HG03439 (cell line): ENCODE measurements around the gene RGS21.

Experiments used
- ATAC-seq: cut with Tn5 transposase; IDR thresholded peaks from one replicate; pipeline ENCODE4 v1.9.1; 2021; ENCODE audit warnings: mild to moderate bottlenecking, moderate library complexity; ENCODE audit not compliant: unreplicated experiment

Gene RGS21

DNA sequence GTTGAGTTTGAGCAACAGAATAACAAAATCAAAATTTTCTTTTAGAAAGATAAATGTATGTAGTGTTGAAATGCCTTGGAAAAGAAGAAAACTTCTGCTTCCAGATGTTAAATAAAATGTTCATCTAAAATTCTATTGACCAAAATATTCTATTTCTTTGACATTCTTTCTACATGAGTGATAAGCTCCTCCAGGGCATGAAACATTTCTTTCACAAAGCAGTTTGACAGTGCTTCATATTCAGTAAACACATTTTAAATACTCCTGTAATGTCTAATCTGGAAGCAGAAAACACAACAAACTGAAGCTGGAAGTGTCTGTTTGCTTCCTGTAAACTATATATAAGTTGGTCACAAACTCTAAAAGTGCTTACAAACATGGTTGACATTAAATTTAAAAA, 61.5 kb downstream of the RGS21 start:
- no peak for ATAC-seq

DNA sequence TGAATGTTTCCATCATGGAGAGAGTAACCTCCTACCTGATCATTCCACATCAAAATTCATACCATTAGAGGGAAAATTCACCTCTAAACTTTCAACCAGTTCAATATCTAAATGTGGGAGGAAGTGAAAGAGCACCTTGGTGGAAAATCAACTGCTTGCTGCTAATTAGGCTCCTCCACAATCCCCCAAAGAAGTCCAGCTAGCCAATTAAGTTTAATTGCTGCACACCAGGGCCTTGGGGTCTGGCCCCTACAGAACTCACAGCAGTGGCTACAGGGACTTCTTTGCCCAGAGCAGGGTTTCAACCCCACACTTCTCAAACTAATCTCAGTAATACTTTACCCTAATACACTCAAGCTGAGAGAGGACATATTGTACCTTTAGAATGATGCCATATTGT, 62.1 kb downstream of the RGS21 start:
- no peak for ATAC-seq

DNA sequence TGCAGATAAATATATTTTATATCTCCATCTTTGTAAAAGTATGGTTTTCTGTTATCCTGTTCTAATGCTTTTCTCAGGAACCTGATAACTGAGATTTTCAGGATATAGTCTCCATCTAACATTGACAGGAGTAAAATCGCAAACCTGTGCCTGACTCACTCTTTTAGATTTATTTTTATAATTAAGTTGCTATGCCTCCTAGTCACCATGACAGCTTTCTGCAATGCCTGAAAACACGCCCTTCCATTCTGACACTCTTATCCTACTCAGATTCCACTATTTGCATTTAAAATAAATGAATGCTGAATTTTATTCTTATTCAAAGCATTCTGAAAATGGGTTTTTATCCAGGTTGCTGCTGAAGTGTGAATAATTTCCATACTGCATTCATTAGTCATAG, 62.8 kb downstream of the RGS21 start:
- ATAC-seq = no peak

DNA sequence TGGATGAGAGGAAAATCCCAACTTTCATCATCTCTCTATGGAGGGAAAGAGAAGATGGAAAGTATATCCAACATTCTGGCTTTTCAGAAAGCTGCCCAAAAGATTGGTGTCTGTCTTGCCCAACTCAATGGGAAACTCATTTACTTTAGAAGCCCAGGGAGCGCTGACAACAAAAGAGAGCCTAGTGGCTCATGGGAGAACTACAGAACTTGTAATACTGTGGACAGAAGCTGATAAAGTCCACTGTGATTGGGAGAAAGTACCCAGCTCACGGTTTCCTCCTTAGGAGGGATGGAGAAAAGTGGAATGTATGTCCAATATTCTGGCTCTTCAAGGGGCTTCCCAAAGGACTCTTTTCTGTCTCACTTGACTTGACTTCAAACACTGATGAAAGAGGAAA, 66.0 kb downstream of the RGS21 start:
- ATAC-seq = no peak

DNA sequence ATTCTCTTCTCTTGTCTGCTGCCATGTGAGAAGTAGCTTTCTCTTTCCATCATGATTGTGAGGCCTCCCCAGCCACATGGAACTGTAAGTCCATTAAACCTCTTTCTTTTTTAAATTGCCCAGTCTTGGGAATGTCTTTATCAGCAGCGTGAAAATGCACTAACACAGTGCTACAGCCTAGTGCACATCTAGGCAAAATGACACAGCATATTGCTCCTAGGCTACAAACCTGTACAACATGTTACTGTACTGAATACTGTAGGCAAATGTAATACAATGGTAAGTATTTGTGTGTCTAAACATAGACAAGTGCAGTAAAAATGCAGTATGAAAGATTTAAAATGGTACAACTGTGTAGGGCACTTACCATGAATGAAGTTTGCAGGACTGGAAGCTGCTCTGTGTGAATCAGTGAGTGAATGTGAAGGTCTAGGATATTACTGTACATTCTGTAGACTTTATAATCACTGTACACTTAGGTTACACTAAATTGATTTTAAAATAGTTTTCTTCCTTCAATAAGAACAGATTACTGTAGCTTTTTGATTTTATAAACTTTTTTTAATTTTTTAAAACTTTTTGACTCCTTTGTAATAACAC, 69.4 kb downstream of the RGS21 start:
- ATAC-seq = no peak

DNA sequence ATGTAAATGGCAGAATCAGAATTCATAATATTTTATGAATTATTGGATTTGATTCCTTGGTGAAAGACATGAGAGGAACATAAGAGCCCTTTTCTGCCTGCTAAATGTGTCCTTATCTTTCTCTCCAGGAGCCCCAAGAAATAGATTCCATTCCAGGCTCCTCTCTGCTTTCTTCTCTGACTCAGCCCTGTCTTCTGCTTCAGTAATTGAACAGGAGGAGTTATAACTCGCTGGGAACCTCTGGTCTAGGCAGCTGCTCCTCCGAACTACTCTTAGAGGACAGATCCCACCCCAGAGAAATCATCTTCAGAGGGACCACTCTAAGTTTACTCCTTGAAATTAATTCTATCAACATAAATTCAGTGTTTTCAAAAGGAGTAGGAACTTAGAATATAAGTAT, 78.4 kb downstream of the RGS21 start:
- no peak for ATAC-seq

DNA sequence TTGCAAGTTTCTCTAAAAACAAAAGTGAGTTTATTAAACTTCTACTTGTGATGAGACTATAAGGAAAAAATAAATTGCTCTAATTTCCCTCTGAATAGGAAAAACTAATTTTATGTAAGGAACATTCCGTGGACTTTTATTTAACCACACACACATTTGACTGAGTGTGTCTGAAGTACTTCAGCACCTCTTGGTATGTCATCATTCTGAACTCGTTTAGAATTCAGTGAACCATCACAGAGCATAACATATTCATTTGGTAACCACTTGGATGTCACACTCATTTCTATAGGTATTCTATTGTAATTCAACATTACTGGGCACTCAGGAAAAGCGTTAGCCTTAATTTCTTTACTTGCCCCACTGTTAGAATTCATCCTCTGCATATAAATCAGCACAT, 79.1 kb downstream of the RGS21 start:
- no peak for ATAC-seq

DNA sequence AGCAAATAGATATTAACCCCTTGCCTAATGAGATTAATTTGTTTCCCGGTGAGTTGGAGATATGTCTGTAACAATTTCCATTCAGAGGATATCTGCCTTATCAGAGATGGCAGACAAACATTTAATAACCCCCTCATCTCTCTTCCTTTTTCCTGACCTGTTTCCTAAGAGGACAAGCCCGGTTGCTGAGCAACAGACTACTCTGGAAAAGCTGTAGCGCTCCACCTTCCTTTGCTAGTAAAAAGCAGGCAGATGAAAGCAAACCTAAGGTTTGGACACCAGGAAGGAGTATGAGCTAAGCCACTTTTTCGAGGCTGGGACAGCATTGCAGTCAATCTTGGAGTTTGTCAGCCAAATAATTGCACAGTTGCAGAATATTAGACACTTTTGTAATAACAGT, 82.4 kb downstream of the RGS21 start:
- no peak for ATAC-seq

DNA sequence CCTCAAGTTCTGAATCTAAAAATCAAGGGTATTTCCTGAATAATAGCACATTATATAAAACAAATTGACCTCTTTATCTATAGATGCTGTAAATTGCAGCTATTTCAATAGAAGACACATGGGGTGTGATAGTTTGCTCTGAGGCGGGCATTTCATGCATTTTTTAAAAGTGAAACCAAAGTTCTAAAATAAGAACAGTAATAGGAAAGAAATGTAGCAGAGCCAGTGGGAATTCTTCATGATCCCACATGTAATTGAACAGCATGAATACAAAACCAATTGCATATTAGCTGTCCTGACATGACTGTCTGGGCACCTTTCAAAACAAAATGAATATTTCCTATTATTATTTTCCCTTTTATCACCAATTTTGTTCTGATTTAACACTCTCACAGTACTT, 85.0 kb downstream of the RGS21 start:
- ATAC-seq = no peak

DNA sequence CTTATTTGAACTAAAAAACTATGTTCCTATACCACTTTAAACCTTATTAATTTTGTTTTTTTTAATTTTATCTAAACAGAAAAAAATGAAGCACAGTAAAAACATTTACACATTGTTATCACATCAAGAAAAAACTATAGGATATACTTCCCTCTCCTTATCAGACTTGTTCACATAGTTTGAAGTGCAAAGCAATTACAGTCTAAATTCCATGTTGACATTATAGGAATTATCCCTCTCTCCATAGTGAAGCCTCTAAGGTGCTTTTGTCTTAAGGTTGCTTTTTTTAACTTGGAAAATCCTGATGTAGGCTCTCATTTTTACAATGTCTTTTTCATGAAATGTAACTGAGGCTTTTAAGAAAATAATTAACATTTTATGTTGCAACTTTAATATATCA, 85.8 kb downstream of the RGS21 start:
- ATAC-seq = no peak

DNA sequence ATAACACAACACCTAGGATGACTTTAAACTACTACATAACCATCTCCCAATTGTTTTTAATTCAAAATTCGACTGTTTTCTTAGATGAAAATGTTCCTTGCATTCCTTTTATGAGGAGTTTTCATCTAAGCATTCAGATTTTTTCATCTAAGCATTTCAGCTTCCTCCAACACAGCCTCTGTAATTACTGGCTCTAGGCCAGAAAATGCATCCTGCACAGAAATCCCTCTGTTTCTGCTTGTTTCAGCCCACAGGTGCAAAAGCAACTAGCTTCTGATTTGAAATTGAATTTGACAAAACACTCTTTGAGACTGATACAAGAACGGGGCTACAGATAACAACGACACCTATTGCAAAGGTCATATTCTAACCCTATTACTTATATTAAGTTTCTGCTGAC, 90.4 kb downstream of the RGS21 start:
- ATAC-seq = no peak
